HG03520 (cell line): Measurements from ENCODE around the gene ARID1B.

Source experiments
- ATAC-seq: cut with Tn5 transposase; IDR thresholded peaks from one replicate; pipeline ENCODE4 v1.9.1; 2021; ENCODE audit warnings: mild to moderate bottlenecking, moderate library complexity; ENCODE audit not compliant: unreplicated experiment

ARID1B gene

GRCh38 chr6:156954816-156955215 lies 177.6 kb downstream of the ARID1B start:
- no peak for ATAC-seq

GRCh38 chr6:156955494-156956183 lies 178.5 kb downstream of the ARID1B start:
- ATAC-seq, result no peak

GRCh38 chr6:156956286-156956685 lies 179.1 kb downstream of the ARID1B start:
- ATAC-seq, result no peak

GRCh38 chr6:156957931-156958547 lies 180.9 kb downstream of the ARID1B start:
- peak; percentile 60 for ATAC-seq

GRCh38 chr6:156960525-156960924 lies 183.3 kb downstream of the ARID1B start:
- ATAC-seq, result no peak

- ATAC-seq, result no peak
Observed at GRCh38 chr6:156961282-156961892, 184.2 kb downstream of the ARID1B start.

GRCh38 chr6:156963712-156964700 lies 186.8 kb downstream of the ARID1B start:
- ATAC-seq, result peak; percentile 61

- no peak for ATAC-seq
Observed at GRCh38 chr6:156967852-156968251, 190.7 kb downstream of the ARID1B start.

GRCh38 chr6:156969233-156969632 lies 192.1 kb downstream of the ARID1B start:
- ATAC-seq, result no peak

GRCh38 chr6:156970595-156971112 lies 193.5 kb downstream of the ARID1B start:
- no peak for ATAC-seq

GRCh38 chr6:156971153-156971885 lies 194.1 kb downstream of the ARID1B start:
- no peak for ATAC-seq

GRCh38 chr6:156972145-156972544 lies 195.0 kb downstream of the ARID1B start:
- ATAC-seq, result no peak

GRCh38 chr6:156974830-156975261 lies 197.7 kb downstream of the ARID1B start:
- no peak for ATAC-seq

- no peak for ATAC-seq
Observed at GRCh38 chr6:156975414-156975813, 198.2 kb downstream of the ARID1B start.

GRCh38 chr6:156976216-156977127 lies 199.3 kb downstream of the ARID1B start:
- ATAC-seq, result no peak

- ATAC-seq, result no peak
Observed at GRCh38 chr6:156977527-156978291, 200.5 kb downstream of the ARID1B start.

- ATAC-seq, result no peak
Observed at GRCh38 chr6:156978948-156979347, 201.8 kb downstream of the ARID1B start.

GRCh38 chr6:156980515-156980914 lies 203.3 kb downstream of the ARID1B start:
- no peak for ATAC-seq
